NCI-H510A (cell line): ENCODE results near the gene CNNM3.

Experiments used
- DNase-seq: peaks from one replicate; lab custom pipeline; 2025; lab: John Stamatoyannopoulos, UW

Gene CNNM3

GRCh38 chr2:96877631-96878092 lies 61.6 kb downstream of the CNNM3 start:
- DNase-seq: no peak

- DNase-seq: no peak
Measured at GRCh38 chr2:96878171-96878570, 62.1 kb downstream of the CNNM3 start.

GRCh38 chr2:96878796-96879544 lies 62.9 kb downstream of the CNNM3 start:
- DNase-seq: no peak

- DNase-seq: no peak
Measured at GRCh38 chr2:96879545-96880040, 63.5 kb downstream of the CNNM3 start.

- DNase-seq: no peak
Measured at GRCh38 chr2:96880891-96881273, 64.8 kb downstream of the CNNM3 start.

- DNase-seq: no peak
Measured at GRCh38 chr2:96881349-96882195, 65.5 kb downstream of the CNNM3 start.

GRCh38 chr2:96882230-96882629 lies 66.2 kb downstream of the CNNM3 start:
- no peak for DNase-seq

- DNase-seq: no peak
Measured at GRCh38 chr2:96882906-96883305, 66.8 kb downstream of the CNNM3 start.

GRCh38 chr2:96883306-96883705 lies 67.2 kb downstream of the CNNM3 start:
- no peak for DNase-seq
